Kidney glomerular epithelial cell (primary cell): ENCODE measurements around the gene SPATA31E1.
A peak's percentile ranks its signal among the peaks of the same experiment; 100 is the strongest.
"Not testable (repeated sequence)": the region's sequence is repeated elsewhere in the genome, so short reads cannot be mapped to it uniquely, and the experiment has no call there.

Experiments used
- DNase-seq: peaks from one replicate; lab custom pipeline; 2025; lab: John Stamatoyannopoulos, UW

Gene SPATA31E1

GRCh38 chr9:87882627-87883026 is at the start of gene SPATA31E1:
Gene SPATA31E1 (plus strand): TSS chr9:87882877. CDS start chr9:87882892, 15 bp downstream.
- no peak for DNase-seq

- DNase-seq, result no peak
Observed at GRCh38 chr9:87834357-87834756, 48.3 kb upstream of the SPATA31E1 start.

GRCh38 chr9:87836536-87836935 is 46.1 kb upstream of the SPATA31E1 start:
- no peak for DNase-seq

GRCh38 chr9:87836951-87837705 is 45.5 kb upstream of the SPATA31E1 start:
- DNase-seq, result no peak

GRCh38 chr9:87840134-87840533 is 42.5 kb upstream of the SPATA31E1 start:
- DNase-seq, result no peak

- DNase-seq, result no peak
Observed at GRCh38 chr9:87842878-87843585, 39.6 kb upstream of the SPATA31E1 start.

- DNase-seq, result no peak
Observed at GRCh38 chr9:87844506-87844905, 38.2 kb upstream of the SPATA31E1 start.

GRCh38 chr9:87847817-87848216 is 34.9 kb upstream of the SPATA31E1 start:
- DNase-seq, result not testable (repeated sequence)

GRCh38 chr9:87849144-87849758 is 33.4 kb upstream of the SPATA31E1 start:
- no peak for DNase-seq

- DNase-seq, result no peak
Observed at GRCh38 chr9:87850391-87850790, 32.3 kb upstream of the SPATA31E1 start.

GRCh38 chr9:87851186-87851585 is 31.5 kb upstream of the SPATA31E1 start:
- not testable (repeated sequence) for DNase-seq

GRCh38 chr9:87853302-87853701 is 29.4 kb upstream of the SPATA31E1 start:
- no peak for DNase-seq

GRCh38 chr9:87853876-87854579 is 28.6 kb upstream of the SPATA31E1 start:
- DNase-seq, result no peak

- DNase-seq, result no peak
Observed at GRCh38 chr9:87854580-87854955, 28.1 kb upstream of the SPATA31E1 start.

GRCh38 chr9:87855061-87855460 is 27.6 kb upstream of the SPATA31E1 start:
- DNase-seq, result no peak

GRCh38 chr9:87857141-87857947 is 25.3 kb upstream of the SPATA31E1 start:
- DNase-seq, result no peak

- no peak for DNase-seq
Observed at GRCh38 chr9:87857948-87858335, 24.7 kb upstream of the SPATA31E1 start.

GRCh38 chr9:87859137-87859536 is 23.5 kb upstream of the SPATA31E1 start:
- no peak for DNase-seq

GRCh38 chr9:87859786-87860185 is 22.9 kb upstream of the SPATA31E1 start:
- no peak for DNase-seq

- DNase-seq, result no peak
Observed at GRCh38 chr9:87861332-87861731, 21.3 kb upstream of the SPATA31E1 start.

GRCh38 chr9:87862536-87863268 is 20.0 kb upstream of the SPATA31E1 start:
- peak; percentile 85 for DNase-seq
